DLD1 (cell line): ENCODE data around the gene NT5DC2.

Experiments
- in situ Hi-C: cut with HindIII; loops from 2 replicates; pipeline ENCODE4 v1.10.0; 2017; ENCODE audit warnings: low sequenced_read_pairs

The NT5DC2 gene

DNA sequence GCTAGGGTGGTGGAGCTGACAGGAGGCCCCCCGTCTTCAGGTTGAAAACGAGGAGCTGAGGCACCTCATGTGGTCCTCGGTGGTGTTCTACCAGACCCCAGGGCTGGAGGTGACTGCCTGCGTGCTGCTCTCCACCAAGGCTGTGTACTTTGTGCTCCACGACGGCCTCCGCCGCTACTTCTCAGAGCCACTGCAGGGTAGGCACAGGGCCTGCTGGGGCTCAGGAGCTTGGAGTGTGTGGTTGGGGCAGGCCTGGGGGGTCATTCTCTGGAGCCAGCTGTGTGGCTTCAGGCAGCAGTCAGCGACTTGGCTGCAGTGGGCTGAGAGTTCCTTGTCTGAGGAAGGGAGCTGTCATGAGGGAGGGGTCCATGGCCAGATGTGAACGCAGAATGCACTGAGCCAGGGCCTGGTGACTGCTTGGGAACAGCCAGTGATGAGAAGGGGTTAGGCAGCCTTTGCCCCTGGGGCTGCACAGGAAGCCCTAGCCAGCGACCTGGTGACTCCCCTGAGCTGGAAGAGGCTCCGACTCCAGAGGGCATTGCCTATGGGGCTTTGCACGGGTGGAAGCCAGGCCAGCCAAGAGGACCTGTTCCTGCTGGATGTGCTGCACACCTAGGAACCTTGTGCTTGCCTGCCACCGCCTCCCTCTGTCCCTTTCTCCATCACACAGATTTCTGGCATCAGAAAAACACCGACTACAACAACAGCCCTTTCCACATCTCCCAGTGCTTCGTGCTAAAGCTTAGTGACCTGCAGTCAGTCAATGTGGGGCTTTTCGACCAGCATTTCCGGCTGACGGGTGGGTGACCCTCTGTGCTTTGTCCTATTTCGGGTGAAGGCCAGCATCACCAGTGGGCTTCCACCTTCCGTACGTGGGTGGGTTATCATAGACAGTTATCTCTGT is 43.4 kb downstream of the NT5DC2 start:
- in situ Hi-C loops, result no loop called here

DNA sequence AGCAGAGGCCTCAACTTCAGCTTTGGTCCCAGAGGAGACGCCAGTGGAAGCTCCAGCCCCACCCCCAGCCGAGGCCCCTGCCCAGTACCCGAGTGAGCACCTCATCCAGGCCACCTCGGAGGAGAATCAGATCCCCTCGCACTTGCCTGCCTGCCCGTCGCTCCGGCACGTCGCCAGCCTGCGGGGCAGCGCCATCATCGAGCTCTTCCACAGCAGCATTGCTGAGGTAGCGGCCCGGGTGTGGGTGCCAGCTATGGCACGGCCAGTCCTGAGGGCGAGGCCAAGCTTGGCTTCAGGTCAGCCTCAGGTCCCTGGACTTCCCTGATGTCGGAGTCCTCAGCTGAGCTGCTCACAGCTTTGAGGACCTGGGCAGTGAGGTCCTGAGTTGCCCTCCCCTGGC is 44.2 kb downstream of the NT5DC2 start:
- in situ Hi-C loops, result loop anchor here (10.0 kb wide), 1 partner anchor 185 kb away; no protein-coding TSS in a partner anchor

DNA sequence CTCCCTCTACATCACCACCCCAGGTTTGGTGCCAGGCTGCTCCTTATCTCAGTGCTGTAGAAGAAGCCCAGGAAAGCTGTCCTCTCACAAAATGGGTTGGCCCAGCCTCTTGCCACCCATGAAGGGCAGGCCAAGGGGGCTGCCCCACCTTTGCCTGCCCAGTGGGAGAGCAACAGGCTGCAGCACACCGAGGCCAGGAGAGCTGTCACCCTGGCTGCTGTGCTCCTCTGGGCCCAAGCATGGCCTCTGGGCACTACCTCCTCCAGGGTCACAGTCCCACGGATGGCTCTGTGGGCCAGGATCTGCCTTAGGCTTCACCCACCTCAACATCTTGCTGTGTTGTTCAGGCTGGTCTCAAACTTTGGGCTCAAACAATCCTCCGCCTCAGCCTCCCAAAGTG is 44.9 kb downstream of the NT5DC2 start:
- in situ Hi-C loops, result loop anchor here (10.0 kb wide), 1 partner anchor 186 kb away; no protein-coding TSS in a partner anchor

DNA sequence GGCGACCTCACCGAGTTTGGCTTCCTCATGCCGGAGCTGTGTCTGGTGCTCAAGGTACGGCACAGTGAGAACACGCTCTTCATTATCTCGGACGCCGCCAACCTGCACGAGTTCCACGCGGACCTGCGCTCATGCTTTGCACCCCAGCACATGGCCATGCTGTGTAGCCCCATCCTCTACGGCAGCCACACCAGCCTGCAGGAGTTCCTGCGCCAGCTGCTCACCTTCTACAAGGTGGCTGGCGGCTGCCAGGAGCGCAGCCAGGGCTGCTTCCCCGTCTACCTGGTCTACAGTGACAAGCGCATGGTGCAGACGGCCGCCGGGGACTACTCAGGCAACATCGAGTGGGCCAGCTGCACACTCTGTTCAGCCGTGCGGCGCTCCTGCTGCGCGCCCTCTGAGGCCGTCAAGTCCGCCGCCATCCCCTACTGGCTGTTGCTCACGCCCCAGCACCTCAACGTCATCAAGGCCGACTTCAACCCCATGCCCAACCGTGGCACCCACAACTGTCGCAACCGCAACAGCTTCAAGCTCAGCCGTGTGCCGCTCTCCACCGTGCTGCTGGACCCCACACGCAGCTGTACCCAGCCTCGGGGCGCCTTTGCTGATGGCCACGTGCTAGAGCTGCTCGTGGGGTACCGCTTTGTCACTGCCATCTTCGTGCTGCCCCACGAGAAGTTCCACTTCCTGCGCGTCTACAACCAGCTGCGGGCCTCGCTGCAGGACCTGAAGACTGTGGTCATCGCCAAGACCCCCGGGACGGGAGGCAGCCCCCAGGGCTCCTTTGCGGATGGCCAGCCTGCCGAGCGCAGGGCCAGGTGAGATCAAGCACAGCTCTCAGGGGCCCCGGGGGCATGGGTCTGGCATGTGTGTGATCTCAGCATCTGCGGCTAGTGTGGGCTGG is 45.6 kb downstream of the NT5DC2 start:
- in situ Hi-C loops, result loop anchor here (10.0 kb wide), 1 partner anchor 187 kb away; no protein-coding TSS in a partner anchor

DNA sequence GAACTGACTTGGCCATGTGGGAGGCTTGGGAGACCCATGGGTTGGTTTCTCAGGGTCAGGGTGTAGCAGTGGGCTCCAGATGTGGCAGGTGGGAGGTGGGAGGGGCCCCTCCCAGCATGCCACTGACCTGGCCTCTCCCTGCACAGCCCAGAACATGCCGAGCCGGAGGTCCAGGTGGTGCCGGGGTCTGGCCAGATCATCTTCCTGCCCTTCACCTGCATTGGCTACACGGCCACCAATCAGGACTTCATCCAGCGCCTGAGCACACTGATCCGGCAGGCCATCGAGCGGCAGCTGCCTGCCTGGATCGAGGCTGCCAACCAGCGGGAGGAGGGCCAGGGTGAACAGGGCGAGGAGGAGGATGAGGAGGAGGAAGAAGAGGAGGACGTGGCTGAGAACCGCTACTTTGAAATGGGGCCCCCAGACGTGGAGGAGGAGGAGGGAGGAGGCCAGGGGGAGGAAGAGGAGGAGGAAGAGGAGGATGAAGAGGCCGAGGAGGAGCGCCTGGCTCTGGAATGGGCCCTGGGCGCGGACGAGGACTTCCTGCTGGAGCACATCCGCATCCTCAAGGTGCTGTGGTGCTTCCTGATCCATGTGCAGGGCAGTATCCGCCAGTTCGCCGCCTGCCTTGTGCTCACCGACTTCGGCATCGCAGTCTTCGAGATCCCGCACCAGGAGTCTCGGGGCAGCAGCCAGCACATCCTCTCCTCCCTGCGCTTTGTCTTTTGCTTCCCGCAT is 46.4 kb downstream of the NT5DC2 start:
- in situ Hi-C loops, result loop anchor here (10.0 kb wide), 1 partner anchor 188 kb away; no protein-coding TSS in a partner anchor

DNA sequence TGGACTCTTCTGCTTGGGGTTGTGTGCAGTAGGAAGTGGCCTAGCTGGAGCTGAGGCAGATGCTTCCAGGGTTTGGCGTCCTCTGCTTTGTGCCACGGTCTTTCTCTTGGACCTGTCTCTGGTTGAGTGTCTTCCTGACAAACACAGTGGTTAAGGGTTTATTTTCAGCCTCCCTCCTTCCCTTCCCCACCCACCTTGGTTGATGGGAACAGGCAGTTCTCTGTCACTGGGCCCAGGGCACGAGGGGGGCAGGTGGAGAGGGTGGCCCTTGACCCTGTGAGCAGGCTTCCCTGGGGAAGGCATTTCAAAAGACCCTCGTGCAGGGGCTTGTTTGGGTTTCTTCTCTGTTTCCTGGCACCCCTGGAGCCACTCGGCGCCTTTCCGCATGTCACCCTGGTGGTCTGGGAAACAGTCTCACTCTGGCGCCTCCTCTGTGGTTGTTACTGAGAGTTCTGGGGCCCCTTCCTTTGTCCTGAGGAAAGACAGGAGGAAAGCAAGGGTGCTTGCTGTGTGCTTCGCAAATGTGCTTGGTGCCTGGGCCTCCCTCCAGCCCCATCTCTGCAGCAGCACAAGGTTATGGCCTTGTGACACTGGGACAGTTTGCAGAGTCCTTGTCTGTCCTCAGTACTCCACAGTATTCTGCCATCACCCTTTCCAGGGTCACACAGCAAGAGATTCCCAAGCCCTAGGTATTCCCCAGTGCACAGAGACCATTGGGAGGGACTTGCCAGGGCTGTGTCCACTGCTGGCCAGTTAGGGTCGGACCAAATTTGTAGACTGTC is 48.8 kb downstream of the NT5DC2 start:
- in situ Hi-C loops, result loop anchor here (10.0 kb wide), 1 partner anchor 190 kb away; no protein-coding TSS in a partner anchor

DNA sequence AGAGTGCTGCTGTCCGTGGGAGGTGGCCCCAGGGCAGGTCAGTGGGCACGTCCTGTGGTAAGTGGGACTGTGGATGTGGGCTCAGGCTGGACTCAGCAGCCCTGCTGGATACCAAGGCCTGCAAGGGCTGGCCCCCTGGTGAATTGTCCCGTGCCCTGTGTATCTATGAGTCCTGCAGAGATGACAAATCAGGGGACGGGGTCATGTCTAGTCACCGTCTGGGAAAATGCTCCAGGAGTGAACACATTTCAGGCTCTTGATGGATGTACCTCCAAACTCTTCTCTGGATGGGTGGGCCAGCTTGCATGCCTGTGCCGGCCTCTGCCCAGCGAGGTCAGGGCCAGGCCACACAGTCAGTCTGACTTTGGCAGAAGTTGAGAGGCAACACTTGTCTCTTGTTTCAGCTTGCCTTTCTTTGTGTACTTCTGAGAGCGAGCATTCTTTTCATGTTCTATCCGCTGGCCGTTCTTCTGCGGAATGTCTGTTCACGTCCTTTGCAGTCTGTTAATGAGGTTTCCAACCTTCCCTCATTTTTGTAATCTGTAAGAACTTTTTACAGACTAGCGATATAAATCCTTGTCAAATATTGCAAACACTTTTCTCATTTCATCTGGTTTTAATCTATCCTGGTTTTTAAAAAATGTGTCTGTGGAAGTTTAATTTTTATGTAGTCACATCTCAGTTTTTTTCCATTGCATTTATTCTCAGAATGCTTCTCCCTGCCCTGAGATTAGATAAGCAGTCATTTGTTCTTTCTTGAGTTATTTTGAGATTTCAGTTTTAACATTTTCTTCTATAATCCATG is 49.9 kb downstream of the NT5DC2 start:
- in situ Hi-C loops, result loop anchor here (10.0 kb wide), 1 partner anchor 191 kb away; no protein-coding TSS in a partner anchor

DNA sequence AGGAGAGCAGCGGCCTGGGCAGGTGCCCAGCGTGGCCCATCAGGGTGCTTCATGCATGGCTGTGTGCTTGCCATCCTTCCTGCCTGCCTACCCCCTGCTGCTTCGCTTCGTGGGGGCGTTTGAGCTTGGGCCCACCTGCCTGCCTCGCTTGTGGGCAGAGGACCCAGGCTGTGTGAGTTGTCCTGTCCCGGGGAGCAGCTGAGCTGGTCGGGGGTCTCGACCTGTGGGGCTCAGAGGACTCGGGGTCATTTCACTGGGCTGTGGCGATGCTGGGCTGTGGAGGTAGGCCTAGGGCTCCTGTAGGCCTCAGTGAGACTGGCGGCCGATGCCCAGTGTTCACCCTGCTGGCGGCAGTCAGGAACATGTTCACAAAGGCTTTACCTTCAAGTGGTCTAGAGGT is 50.6 kb downstream of the NT5DC2 start:
- in situ Hi-C loops, result loop anchor here (10.0 kb wide), 1 partner anchor 192 kb away; no protein-coding TSS in a partner anchor

DNA sequence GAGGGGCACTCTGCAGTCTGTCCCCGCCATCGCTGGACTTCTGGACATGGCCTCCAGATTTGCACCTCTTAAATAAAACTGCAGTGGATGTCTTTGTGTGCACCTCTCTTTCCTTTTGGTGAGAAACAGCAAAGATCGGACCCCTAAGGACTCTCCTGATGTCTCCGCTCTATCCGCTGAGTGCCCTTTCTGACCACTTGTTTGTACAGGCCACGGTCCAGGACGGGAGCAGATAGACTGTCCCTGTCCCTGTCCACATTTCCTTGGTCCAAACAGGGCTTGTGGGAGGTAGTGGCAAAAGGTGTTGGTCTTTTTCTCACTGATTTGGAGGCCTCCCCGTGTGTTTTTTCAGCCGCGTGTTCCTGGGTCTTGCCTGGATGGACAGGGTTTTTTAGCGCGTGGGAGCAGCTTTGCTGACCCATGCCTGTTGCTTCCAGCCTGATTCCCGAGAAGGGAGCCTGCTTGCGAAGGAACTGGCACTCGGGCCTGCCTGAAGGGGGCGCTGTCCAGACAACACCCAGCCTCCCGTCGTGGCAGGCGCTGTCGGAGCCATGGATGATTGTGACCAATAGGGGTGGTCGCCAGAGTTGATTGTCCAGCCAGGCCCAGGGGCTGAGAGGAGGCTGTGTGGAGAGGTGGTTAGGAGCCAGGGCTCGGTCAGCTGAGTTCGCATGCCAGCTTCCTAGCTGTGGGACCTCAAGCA is 51.7 kb downstream of the NT5DC2 start:
- in situ Hi-C loops, result loop anchor here (10.0 kb wide), 1 partner anchor 193 kb away; no protein-coding TSS in a partner anchor

DNA sequence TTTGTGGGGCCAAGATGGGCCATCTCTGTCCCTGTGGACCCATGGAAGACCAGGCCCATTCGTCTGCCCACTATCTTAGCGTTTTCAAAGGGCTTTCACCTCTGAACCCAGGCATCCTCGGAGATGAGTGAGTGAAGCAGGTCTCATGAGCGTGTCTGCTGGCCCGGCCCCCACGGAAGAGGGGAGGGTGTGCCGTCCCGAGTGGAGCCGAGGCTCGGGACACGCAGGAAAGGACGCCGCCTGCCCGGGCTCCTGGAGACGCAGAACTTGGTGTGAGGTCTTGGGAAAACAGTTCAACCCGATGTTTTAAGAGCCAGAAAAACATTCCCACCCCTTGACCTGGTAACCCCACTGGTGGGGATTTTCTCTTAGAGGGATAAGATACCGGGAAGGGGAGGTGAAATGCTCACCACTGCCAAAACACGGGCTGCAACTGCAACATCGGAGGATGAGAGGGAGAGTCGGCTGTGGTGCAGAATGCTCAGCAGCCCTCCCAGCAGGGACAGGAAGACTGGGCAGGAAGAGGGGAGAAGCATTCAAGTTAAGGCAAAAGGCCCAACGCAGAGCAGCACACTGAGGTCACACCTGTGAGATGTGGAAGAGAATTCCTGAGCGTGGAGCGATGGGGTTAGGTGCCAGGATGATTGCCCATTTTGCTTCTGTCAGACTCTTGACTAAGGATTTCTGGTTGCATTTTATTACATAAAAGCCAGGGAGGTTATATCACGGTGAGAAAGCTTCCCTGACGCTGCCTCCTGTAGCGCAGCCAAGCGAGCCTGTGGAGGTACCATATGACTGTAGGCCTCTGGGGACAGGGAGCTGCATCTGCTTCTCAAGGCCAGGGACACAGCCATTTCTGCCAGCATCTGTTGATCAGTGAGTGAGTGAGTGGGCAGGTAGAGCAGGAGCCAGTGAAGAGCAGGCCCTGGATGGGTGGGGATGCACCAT is 52.6 kb downstream of the NT5DC2 start:
- in situ Hi-C loops, result loop anchor here (10.0 kb wide), 1 partner anchor 194 kb away; no protein-coding TSS in a partner anchor

DNA sequence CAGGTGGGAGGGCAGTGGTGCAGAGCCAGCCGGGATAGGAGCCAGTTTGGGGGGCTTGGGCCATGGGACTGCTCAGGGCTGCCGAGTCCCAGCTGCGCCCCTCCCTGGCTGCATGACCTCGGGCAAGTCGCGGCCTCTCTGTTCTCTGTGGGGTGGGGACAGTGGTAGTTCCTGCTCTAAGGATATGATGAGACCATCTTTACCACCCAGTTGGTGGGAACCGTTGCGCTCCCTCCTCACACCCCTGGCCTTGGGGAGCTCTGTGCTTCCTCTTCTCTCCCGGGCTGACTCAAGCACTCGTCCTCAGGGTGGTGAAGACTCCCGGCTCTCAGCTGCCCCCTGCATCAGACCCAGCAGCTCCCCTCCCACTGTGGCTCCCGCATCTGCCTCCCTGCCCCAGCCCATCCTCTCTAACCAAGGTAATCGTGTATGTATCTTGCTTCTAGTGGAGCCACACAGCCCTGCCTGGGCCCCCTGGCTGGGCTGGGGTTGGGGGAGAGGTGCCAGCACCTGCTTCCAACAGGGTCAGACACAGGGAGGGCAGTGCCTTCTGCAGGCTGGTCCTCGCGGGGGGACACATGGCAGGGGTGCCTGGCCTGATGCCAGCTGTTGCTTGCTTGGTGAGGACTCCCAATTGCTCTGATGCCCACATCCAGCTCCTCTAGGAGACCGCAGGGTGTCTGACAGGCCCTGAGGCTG is 53.6 kb downstream of the NT5DC2 start:
- in situ Hi-C loops, result loop anchor here (10.0 kb wide), 1 partner anchor 195 kb away; no protein-coding TSS in a partner anchor

DNA sequence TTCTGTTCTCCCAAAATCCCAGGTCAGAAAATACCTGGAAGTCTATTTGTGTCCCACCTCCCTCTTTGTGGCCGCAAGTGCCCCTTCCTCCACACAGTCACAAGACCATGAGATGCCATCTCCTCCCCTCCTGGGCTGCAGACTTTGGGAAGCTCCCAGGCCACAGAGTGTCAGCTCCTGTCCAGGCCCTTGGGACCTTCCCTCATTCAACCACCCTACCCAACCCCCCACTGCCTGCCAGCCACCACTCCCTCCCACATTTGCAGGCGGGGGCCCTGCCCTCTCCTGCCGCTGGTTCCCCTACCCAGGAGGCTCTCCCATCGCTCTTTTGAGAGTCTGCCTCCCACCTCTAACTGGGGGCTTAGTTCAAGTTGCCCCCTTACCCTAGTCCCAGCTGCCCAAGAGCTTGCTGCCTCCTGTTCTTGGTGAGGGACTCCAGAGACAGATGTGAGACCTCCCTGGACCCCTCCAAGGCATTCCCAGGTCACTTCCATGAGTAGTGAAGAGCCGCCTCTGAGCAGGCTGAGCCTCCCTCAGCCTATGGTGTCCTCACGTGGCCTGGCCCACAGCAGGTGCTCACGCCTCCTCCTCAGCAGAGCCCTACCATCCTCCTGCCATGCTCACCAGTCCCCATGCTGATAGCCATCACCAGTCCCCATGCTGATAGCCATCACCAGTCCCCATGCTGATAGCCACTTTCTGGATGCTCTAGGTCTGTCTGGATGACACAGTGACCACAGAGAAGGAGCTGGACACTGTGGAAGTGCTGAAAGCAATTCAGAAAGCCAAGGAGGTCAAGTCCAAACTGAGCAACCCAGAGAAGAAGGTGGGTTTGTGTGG is 54.4 kb downstream of the NT5DC2 start:
- in situ Hi-C loops, result no loop called here

DNA sequence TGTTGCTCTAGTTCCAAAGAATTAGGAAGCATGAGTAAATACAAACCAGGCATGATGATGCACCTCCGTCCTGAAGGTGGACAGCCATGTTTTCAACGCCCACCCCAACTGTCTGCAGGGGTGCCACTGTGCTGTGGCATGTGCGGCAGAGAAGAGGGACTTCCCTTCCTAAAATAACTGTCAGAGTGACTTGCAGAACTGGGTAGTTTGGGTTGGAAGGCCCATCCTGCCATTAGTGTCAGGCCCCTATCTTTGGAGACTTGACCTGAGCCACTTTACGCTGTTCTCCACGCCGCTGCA is 55.9 kb downstream of the NT5DC2 start:
- in situ Hi-C loops, result no loop called here

DNA sequence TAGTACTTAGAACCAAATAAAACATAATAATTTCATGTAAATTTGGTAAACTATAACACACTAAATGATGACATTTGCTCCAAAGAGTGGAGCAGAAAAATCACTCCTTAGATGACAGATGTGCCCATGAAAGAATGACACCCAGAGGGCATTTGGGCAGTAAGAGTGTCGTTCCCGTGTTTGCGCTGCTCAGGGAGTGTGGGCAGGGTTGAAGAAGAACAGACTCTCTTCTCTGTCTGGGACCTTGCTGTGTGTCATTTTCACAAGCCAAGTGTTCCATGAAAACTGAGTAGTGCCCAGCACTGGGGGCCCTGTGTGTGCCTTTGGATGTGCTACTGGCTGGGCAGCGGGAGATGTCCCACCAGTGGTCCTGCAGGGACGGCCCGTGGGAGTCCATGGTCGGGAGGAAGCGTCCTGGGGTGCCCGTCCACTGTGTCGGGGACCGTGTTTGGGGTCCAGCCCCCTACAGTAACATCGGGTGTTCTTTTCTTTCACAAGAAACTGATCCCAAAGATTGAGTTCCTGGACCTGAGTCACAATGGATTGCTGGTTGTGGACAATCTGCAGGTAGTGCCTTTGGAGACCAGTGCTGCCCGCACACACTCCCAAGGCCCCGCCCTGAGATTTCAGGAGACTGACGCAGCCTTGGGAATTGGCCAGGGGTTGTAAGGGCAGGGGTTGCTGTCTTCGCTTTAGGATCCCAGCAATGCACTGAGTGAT is 56.4 kb downstream of the NT5DC2 start:
- in situ Hi-C loops, result no loop called here
